CD4-positive, alpha-beta T cell treated with Interleukin-2 at 100 ng/mL for 4 hours (primary cell): ENCODE measurements around the gene MDN1.

Experiments used
- DNase-seq: peaks from one replicate; pipeline ENCODE4 v3.0.0-alpha.2; 2020; ENCODE audit warnings: low spot score

The MDN1 gene

GRCh38 chr6:89596484-89596883 is 223.1 kb downstream of the MDN1 start:
- DNase-seq: no peak

GRCh38 chr6:89596056-89596455 is 223.5 kb downstream of the MDN1 start:
- peak; percentile 4 for DNase-seq
